Effector memory CD4-positive, alpha-beta T cell (primary cell): ENCODE data around the gene EIF5B.

ENCODE experiments used
- DNase-seq, 3 donors: peaks; one replicate each; pipeline ENCODE4 v3.0.0-alpha.2; 2020
- H3K27ac ChIP-seq: 2 replicates; pipeline ENCODE4 v1.7.0; 2013; ENCODE audit warnings: mild to moderate bottlenecking, low read length, moderate library complexity; ENCODE audit not compliant: insufficient read depth, poor library complexity, severe bottlenecking
- H3K27me3 ChIP-seq: replicated peaks from 2 replicates; pipeline ENCODE4 v1.7.0; 2013; ENCODE audit warnings: mild to moderate bottlenecking, low read length; ENCODE audit not compliant: insufficient read depth, control insufficient read depth, poor library complexity, severe bottlenecking
- H3K36me3 ChIP-seq: 2 replicates; pipeline ENCODE4 v1.7.0; 2013; ENCODE audit warnings: mild to moderate bottlenecking, low read length, moderate library complexity; ENCODE audit not compliant: control insufficient read depth, insufficient read depth
- H3K4me1 ChIP-seq: 2 replicates; pipeline ENCODE4 v1.7.0; 2013; ENCODE audit warnings: low read length, mild to moderate bottlenecking; ENCODE audit not compliant: control insufficient read depth, insufficient read depth, poor library complexity, severe bottlenecking
- H3K4me3 ChIP-seq: 2 replicates; pipeline ENCODE4 v1.7.0; 2013; ENCODE audit warnings: low read length, low read depth, mild to moderate bottlenecking; ENCODE audit not compliant: insufficient read depth, poor library complexity, severe bottlenecking
- H3K9me3 ChIP-seq: 2 replicates; pipeline ENCODE4 v1.7.0; 2013; ENCODE audit warnings: mild to moderate bottlenecking, low read length, moderate library complexity; ENCODE audit not compliant: control insufficient read depth

Gene EIF5B

DNA sequence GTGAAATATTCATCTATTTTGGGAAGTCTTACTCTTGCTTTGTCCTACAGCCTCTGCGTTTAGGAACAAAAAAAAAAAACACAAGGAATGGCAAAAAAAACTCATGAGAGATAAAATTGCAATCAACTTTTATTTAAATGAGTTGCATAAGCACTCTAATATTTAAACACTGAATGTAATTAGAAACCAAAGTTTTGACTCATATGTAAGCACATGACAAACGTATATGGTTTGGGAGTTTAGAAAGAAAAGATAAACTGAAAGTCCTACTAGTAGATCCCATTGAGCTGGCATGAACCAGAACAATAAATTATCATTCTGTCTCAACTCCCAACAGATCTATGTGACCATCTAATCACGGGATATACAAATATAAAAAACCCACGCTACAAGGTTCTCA is 107.9 kb downstream of the EIF5B start:
- Histone ChIP-seq H3K36me3 (peaks cover 19% of the 10 kb centered on the region), H3K27me3 (no peaks in the 10 kb centered on the region), H3K27ac (no peak overlapping the region), H3K9me3 (no peaks in the 10 kb centered on the region), H3K4me1 (no peaks in the 10 kb centered on the region), H3K4me3 (no peak overlapping the region)
- DNase-seq, result no peak

DNA sequence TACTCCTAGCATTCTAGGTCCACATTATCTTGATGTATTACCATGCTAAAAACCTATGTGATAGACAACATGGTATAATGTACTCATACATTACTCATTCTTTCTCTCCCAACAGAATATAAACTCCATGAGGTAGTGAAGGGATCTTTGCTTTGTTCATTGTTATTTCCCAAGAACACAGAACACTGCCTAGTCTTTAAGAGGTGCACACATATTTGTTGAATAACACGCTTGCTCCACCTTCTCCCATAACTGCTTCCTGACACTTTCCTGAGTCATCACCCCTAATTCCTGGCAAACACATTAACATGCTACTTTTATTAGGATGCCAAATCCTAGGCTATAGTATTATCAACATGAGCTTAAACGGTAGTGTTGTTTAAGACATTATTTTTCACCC is 111.4 kb downstream of the EIF5B start:
- Histone ChIP-seq H3K27ac (no peak overlapping the region), H3K36me3 (peaks cover 28% of the 10 kb centered on the region), H3K4me1 (no peaks in the 10 kb centered on the region), H3K4me3 (no peak overlapping the region), H3K27me3 (no peaks in the 10 kb centered on the region), H3K9me3 (no peaks in the 10 kb centered on the region)
- DNase-seq, result no peak

DNA sequence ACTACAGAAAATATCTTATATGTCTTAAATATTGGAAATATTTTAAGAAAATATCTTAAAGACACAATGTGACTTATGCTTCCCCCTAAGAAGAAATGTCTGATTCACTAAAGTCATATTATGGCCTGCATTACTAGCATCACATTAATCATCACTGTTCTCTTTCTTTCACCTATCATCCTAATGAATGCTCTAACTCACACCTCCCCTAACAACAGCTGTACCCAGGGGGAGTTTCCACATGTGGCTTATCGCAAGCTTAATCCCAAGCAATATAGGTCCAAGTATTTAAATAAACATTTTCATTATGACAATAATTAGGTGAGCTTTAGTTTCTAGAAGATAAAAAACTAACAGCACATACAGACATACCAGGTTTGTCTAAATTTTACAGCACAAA is 113.0 kb downstream of the EIF5B start:
- peaks cover 28% of the 10 kb centered on the region for H3K36me3 ChIP-seq
- no peak overlapping the region for H3K27ac ChIP-seq
- DNase-seq, result no peak
- H3K4me1 ChIP-seq, result no peaks in the 10 kb centered on the region
- no peaks in the 10 kb centered on the region for H3K27me3 ChIP-seq
- H3K4me3 ChIP-seq, result no peak overlapping the region
- H3K9me3 ChIP-seq, result no peaks in the 10 kb centered on the region
